Trophoblast cell (in vitro differentiated cells and primary cell): ENCODE data around the gene CAPZA3.
A peak's percentile ranks its signal among the peaks of the same experiment; 100 is the strongest.

ENCODE experiments used
- DNase-seq, 2 donors: peaks; one replicate each; pipeline ENCODE4 v3.0.0-alpha.2; 2016
- H2AFZ ChIP-seq: 2 replicates; pipeline ENCODE4 v1.6.1; 2013; ENCODE audit warnings: low read length, moderate library complexity, mild to moderate bottlenecking; ENCODE audit not compliant: insufficient read depth, poor library complexity
- H2AK5ac ChIP-seq: 2 replicates; pipeline ENCODE4 v1.6.1; 2013; ENCODE audit warnings: mild to moderate bottlenecking, low read length
- H2BK120ac ChIP-seq: 2 replicates; pipeline ENCODE4 v1.6.1; 2013; ENCODE audit warnings: low read length, mild to moderate bottlenecking, moderate library complexity; ENCODE audit not compliant: insufficient read depth, poor library complexity
- H2BK12ac ChIP-seq: 2 replicates; pipeline ENCODE4 v1.6.1; 2013; ENCODE audit warnings: mild to moderate bottlenecking, low read length, moderate library complexity
- H2BK5ac ChIP-seq: 2 replicates; pipeline ENCODE4 v1.6.1; 2013; ENCODE audit warnings: low read length, low read depth, moderate library complexity, mild to moderate bottlenecking; ENCODE audit not compliant: poor library complexity
- H3K14ac ChIP-seq: 2 replicates; pipeline ENCODE4 v1.6.1; 2013; ENCODE audit warnings: mild to moderate bottlenecking, low read length
- H3K18ac ChIP-seq: 2 replicates; pipeline ENCODE4 v1.6.1; 2013; ENCODE audit warnings: mild to moderate bottlenecking, low read length
- H3K23ac ChIP-seq: 2 replicates; pipeline ENCODE4 v1.6.1; 2013; ENCODE audit warnings: low read length
- H3K27ac ChIP-seq: 2 replicates; pipeline ENCODE4 v1.5.1; 2013; ENCODE audit warnings: low read depth, mild to moderate bottlenecking, inconsistent platforms, low read length, moderate library complexity
- H3K27me3 ChIP-seq: 2 replicates; pipeline ENCODE4 v1.6.1; 2013; ENCODE audit warnings: inconsistent platforms, mild to moderate bottlenecking, low read length, moderate library complexity; ENCODE audit not compliant: insufficient read depth
- H3K36me3 ChIP-seq, 2 experiments: 1 replicate in 1 of 2; 2 replicates in 1 of 2; pipeline ENCODE4 v1.6.1; 2013; ENCODE audit warnings: low read length in 2 of 2, mild to moderate bottlenecking in 2 of 2, moderate library complexity in 1 of 2; ENCODE audit not compliant: insufficient read depth in 2 of 2, control insufficient read depth in 1 of 2
- H3K4ac ChIP-seq: 2 replicates; pipeline ENCODE4 v1.6.1; 2013; ENCODE audit warnings: low read depth, mild to moderate bottlenecking, low read length, moderate library complexity
- H3K4me1 ChIP-seq, 2 experiments: 1 replicate in 1 of 2; 2 replicates in 1 of 2; pipeline ENCODE4 v1.6.1; 2013; ENCODE audit warnings: low read length in 2 of 2, mild to moderate bottlenecking in 2 of 2, moderate library complexity in 1 of 2; ENCODE audit not compliant: insufficient read depth in 2 of 2, control insufficient read depth in 1 of 2
- H3K4me2 ChIP-seq: 2 replicates; pipeline ENCODE4 v1.6.1; 2013; ENCODE audit warnings: inconsistent platforms, mild to moderate bottlenecking, low read length, moderate library complexity
- H3K4me3 ChIP-seq: 2 replicates; pipeline ENCODE4 v1.5.1; 2013; ENCODE audit warnings: mild to moderate bottlenecking, low read depth, low read length, inconsistent platforms
- H3K79me1 ChIP-seq: one replicate; pipeline ENCODE4 v1.6.1; 2013; ENCODE audit warnings: low read length
- H3K79me2 ChIP-seq: 2 replicates; pipeline ENCODE4 v1.6.1; 2013; ENCODE audit warnings: low read length, mild to moderate bottlenecking; ENCODE audit not compliant: control insufficient read depth, insufficient read depth, poor library complexity
- H3K9ac ChIP-seq: 2 replicates; pipeline ENCODE4 v1.6.1; 2013; ENCODE audit warnings: mild to moderate bottlenecking, low read length
- H3K9me3 ChIP-seq: 2 replicates; pipeline ENCODE4 v1.6.1; 2013; ENCODE audit warnings: low read depth, mild to moderate bottlenecking, control low read depth, inconsistent platforms, low read length; ENCODE audit not compliant: insufficient read depth
- H4K12ac ChIP-seq: 2 replicates; pipeline ENCODE4 v1.6.1; 2013; ENCODE audit warnings: low read depth, mild to moderate bottlenecking, low read length, moderate library complexity
- H4K8ac ChIP-seq: 2 replicates; pipeline ENCODE4 v1.6.1; 2013; ENCODE audit warnings: low read depth, mild to moderate bottlenecking, low read length, moderate library complexity
- H4K91ac ChIP-seq: one replicate; pipeline ENCODE4 v1.6.1; 2013; ENCODE audit warnings: low read depth, mild to moderate bottlenecking, low read length, moderate library complexity
- WGBS: extraction: QIAGEN DNeasy Blood & Tissue Kit; methylation state at CpG from one replicate; pipeline ENCODE4 v1.1.7; 2013; ENCODE audit warnings: missing lambda C conversion rate; ENCODE audit not compliant: insufficient read length, insufficient coverage; ENCODE audit errors: extremely low coverage; 5-methylcytosine and 5-hydroxymethylcytosine counted together

The CAPZA3 gene

GRCh38 chr12:18720690-18721089, 17.2 kb upstream of the CAPZA3 start:
- H2BK120ac ChIP-seq, result no peak overlapping the region
- no peak overlapping the region for H4K91ac ChIP-seq
- DNase-seq, result no peak
- no peaks in the 10 kb centered on the region for H3K79me2 ChIP-seq
- H2BK12ac ChIP-seq, result no peak overlapping the region
- H3K14ac ChIP-seq, result no peak overlapping the region
- H3K9me3 ChIP-seq, result no peaks in the 10 kb centered on the region
- no peaks in the 10 kb centered on the region for H3K4me1 ChIP-seq
- no peak overlapping the region for H4K12ac ChIP-seq
- no peaks in the 10 kb centered on the region for H3K27me3 ChIP-seq
- H3K36me3 ChIP-seq, result no peaks in the 10 kb centered on the region
- H3K79me1 ChIP-seq, result no peaks in the 10 kb centered on the region
- no peak overlapping the region for H2AK5ac ChIP-seq
- H4K8ac ChIP-seq, result no peak overlapping the region
- H2BK5ac ChIP-seq, result no peak overlapping the region
- H3K4ac ChIP-seq, result no peak overlapping the region
- no peak overlapping the region for H2AFZ ChIP-seq
- no peak overlapping the region for H3K18ac ChIP-seq
- H3K23ac ChIP-seq, result no peak overlapping the region
- H3K4me2 ChIP-seq, result no peak overlapping the region
- no peak overlapping the region for H3K27ac ChIP-seq
- H3K4me3 ChIP-seq, result no peak overlapping the region
- H3K9ac ChIP-seq, result no peak overlapping the region

- no peak overlapping the region for H3K4me3 ChIP-seq
- WGBS, result no CpG with 5 or more reads among the region's 1 CpG
Measured at GRCh38 chr12:18721452-18721851, 16.5 kb upstream of the CAPZA3 start.

GRCh38 chr12:18723752-18724151, 14.2 kb upstream of the CAPZA3 start:
- peak; percentile 11 to 64 for DNase-seq
- WGBS, result no CpG with 5 or more reads among the region's 2 CpGs
- H3K18ac ChIP-seq, result no peak overlapping the region
- H2BK120ac ChIP-seq, result no peak overlapping the region
- no peak overlapping the region for H3K4me2 ChIP-seq
- no peaks in the 10 kb centered on the region for H3K9me3 ChIP-seq
- H3K36me3 ChIP-seq, result no peaks in the 10 kb centered on the region
- H4K12ac ChIP-seq, result no peak overlapping the region
- no peaks in the 10 kb centered on the region for H3K79me2 ChIP-seq
- no peak overlapping the region for H2AK5ac ChIP-seq
- no peak overlapping the region for H4K91ac ChIP-seq
- no peaks in the 10 kb centered on the region for H3K79me1 ChIP-seq
- H2AFZ ChIP-seq, result no peak overlapping the region
- no peak overlapping the region for H4K8ac ChIP-seq
- no peak overlapping the region for H3K14ac ChIP-seq
- no peak overlapping the region for H2BK5ac ChIP-seq
- no peak overlapping the region for H3K27ac ChIP-seq
- no peaks in the 10 kb centered on the region for H3K27me3 ChIP-seq
- no peak overlapping the region for H3K23ac ChIP-seq
- H3K4me3 ChIP-seq, result no peak overlapping the region
- no peak overlapping the region for H3K4ac ChIP-seq
- H3K4me1 ChIP-seq, result no peaks in the 10 kb centered on the region
- H3K9ac ChIP-seq, result no peak overlapping the region
- no peak overlapping the region for H2BK12ac ChIP-seq

More at GRCh38 chr12:18721452-18721851, 16.5 kb upstream of the CAPZA3 start:
- Histone ChIP-seq H3K27ac (no peak overlapping the region), H2BK12ac (no peak overlapping the region), H2AFZ (no peak overlapping the region), H3K9me3 (no peaks in the 10 kb centered on the region), H3K4me2 (no peak overlapping the region), H3K23ac (no peak overlapping the region), H3K14ac (no peak overlapping the region), H2AK5ac (no peak overlapping the region), H4K8ac (no peak overlapping the region), H3K4ac (no peak overlapping the region), H3K4me1 (no peaks in the 10 kb centered on the region), H3K79me1 (no peaks in the 10 kb centered on the region), H3K18ac (no peak overlapping the region), H4K12ac (no peak overlapping the region), H3K79me2 (no peaks in the 10 kb centered on the region), H3K36me3 (no peaks in the 10 kb centered on the region), H3K27me3 (no peaks in the 10 kb centered on the region), H4K91ac (no peak overlapping the region), H3K9ac (no peak overlapping the region), H2BK120ac (no peak overlapping the region), H2BK5ac (no peak overlapping the region)
- no peak for DNase-seq

- H2AFZ ChIP-seq, result no peak overlapping the region
- no peak overlapping the region for H4K12ac ChIP-seq
- no peak overlapping the region for H2BK5ac ChIP-seq
- no peak overlapping the region for H3K4me2 ChIP-seq
- no peaks in the 10 kb centered on the region for H3K79me2 ChIP-seq
- no peak for DNase-seq
- H3K4ac ChIP-seq, result no peak overlapping the region
- no peak overlapping the region for H3K23ac ChIP-seq
- H3K9me3 ChIP-seq, result no peaks in the 10 kb centered on the region
- H2BK12ac ChIP-seq, result no peak overlapping the region
- H3K4me3 ChIP-seq, result no peak overlapping the region
- H3K27me3 ChIP-seq, result no peaks in the 10 kb centered on the region
- no peak overlapping the region for H3K27ac ChIP-seq
- H4K8ac ChIP-seq, result no peak overlapping the region
- no peaks in the 10 kb centered on the region for H3K36me3 ChIP-seq
- no peak overlapping the region for H3K9ac ChIP-seq
- H2AK5ac ChIP-seq, result no peak overlapping the region
- no peak overlapping the region for H2BK120ac ChIP-seq
- whole genome bisulfite sequencing, result no CpG with 5 or more reads among the region's 5 CpGs
- H3K4me1 ChIP-seq, result no peaks in the 10 kb centered on the region
- no peak overlapping the region for H3K18ac ChIP-seq
- H3K79me1 ChIP-seq, result no peaks in the 10 kb centered on the region
- H4K91ac ChIP-seq, result no peak overlapping the region
- no peak overlapping the region for H3K14ac ChIP-seq
Measured at GRCh38 chr12:18731156-18731555, 6.8 kb upstream of the CAPZA3 start.
